ENCODE data around the gene MAPKAP1.

- TF ChIP-seq EZH2 (IDR thresholded peaks at IDR 0.05; ENCODE audit: insufficient read depth, poor library complexity, severe bottlenecking) (no peak), EZH2phosphoT487 (IDR thresholded peaks at IDR 0.05; ENCODE audit: insufficient read depth, low read depth) (no peak)
These were observed 119.1 kb downstream of the MAPKAP1 start for GRCh38 chr9:125587819-125588460.

All from GM23248 (cell line).